ENCODE results near the gene POC1A. TPM values are rescaled to one million over a fixed set of nuclear protein-coding genes. Genes with fewer than 3 reads are reported as not detected.

The POC1A gene
- total RNA-seq, 2 experiments from 2014 or later = 0.22 to 0.39 TPM

DNA sequence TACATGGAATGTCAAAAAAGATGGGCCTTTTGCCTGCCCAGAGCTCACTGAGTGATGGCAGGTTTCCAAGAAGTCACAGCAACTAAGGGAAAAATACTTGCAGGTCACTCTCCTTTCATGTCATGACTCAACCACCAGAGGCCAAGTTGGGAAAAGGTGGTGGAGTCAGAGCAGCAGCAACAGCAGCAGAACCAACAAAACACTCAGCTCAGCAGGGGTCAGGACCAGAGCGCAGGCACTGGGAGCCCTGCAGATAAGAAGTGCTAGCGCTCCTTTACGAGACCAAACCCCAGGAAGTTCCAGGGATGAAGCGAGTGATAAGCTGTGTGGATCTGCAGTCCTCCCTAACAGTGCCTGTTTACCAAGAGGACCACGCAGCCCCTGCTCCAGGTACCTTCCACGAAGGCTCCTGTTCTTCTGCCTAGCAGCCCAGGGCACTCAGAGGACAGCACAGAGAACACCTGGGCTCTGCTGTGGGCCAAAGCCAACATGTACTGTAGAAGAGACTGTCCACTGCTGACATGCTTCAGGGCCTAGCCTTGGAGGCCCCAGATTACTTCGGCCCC is 26.0 kb downstream of the POC1A start:
- Histone ChIP-seq H3K4me3 (ENCODE audit: low read length) (no peak overlapping the region), H3K4me1 (ENCODE audit: insufficient read depth, low read length) (no peaks in the 10 kb centered on the region), H3K9me3 (ENCODE audit: control insufficient read depth in 1 of 2, insufficient read depth in 1 of 2, low read length in 2 of 2) (no peaks in the 10 kb centered on the region), H3K27me3 (ENCODE audit: control insufficient read depth in 1 of 2, insufficient read depth in 2 of 2, low read length in 2 of 2) (no peaks in the 10 kb centered on the region), H3K36me3 (ENCODE audit: insufficient read depth, low read length) (no peaks in the 10 kb centered on the region), H3K27ac (ENCODE audit: low read depth in 1 of 2, low read length in 2 of 2) (no peak overlapping the region)
- ATAC-seq (ENCODE audit: poor library complexity) (no peak), DNase-seq (no peak)
- no peaks in the 10 kb centered on the region for H3K4me1 Mint-ChIP-seq (ENCODE audit: low read depth)
- no peaks in the 10 kb centered on the region for H3K9me3 Mint-ChIP-seq
- ChIA-PET POLR2A (no interaction called here), CTCF (no interaction called here)
- no peaks in the 10 kb centered on the region for H3K27me3 Mint-ChIP-seq
- no peak overlapping the region for H3K4me3 Mint-ChIP-seq
- TF ChIP-seq, protein P1, sequence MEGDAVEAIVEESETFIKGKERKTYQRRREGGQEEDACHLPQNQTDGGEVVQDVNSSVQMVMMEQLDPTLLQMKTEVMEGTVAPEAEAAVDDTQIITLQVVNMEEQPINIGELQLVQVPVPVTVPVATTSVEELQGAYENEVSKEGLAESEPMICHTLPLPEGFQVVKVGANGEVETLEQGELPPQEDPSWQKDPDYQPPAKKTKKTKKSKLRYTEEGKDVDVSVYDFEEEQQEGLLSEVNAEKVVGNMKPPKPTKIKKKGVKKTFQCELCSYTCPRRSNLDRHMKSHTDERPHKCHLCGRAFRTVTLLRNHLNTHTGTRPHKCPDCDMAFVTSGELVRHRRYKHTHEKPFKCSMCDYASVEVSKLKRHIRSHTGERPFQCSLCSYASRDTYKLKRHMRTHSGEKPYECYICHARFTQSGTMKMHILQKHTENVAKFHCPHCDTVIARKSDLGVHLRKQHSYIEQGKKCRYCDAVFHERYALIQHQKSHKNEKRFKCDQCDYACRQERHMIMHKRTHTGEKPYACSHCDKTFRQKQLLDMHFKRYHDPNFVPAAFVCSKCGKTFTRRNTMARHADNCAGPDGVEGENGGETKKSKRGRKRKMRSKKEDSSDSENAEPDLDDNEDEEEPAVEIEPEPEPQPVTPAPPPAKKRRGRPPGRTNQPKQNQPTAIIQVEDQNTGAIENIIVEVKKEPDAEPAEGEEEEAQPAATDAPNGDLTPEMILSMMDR (IDR thresholded peaks at IDR 0.05) = no peak
- no peaks in the 10 kb centered on the region for H3K36me3 Mint-ChIP-seq (ENCODE audit: low read depth)
- intact Hi-C loops (cut with DNase I, micrococcal nuclease) = no loop called here
- no peak overlapping the region for H3K27ac Mint-ChIP-seq

DNA sequence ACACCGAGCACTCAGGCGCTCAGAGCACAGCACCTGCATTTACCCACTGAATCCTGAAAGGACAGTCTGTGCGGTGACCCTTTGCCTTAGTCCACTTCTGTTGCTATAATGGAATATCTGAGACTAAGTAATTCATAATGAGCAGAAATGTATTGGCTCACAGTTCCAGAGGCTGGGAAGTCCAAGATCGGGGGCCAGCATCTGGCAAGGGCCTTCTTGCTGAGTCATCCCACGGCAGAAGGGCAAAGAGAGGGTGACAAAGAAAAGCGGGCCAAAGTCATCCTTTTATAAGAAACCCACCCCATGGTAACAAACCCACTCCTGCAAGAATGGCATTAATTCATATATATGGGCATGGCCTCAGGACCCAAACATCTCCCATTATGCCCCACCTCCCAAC is 27.7 kb downstream of the POC1A start:
- Histone ChIP-seq H3K36me3 (ENCODE audit: insufficient read depth, low read length) (no peaks in the 10 kb centered on the region), H3K4me1 (ENCODE audit: insufficient read depth, low read length) (peaks cover 8% of the 10 kb centered on the region), H3K4me3 (ENCODE audit: low read length) (no peak overlapping the region), H3K27ac (ENCODE audit: low read depth in 1 of 2, low read length in 2 of 2) (no peak overlapping the region), H3K9me3 (ENCODE audit: control insufficient read depth in 1 of 2, insufficient read depth in 1 of 2, low read length in 2 of 2) (no peaks in the 10 kb centered on the region), H3K27me3 (ENCODE audit: control insufficient read depth in 1 of 2, insufficient read depth in 2 of 2, low read length in 2 of 2) (no peaks in the 10 kb centered on the region)
- DNase-seq = no peak
- H3K36me3 Mint-ChIP-seq (ENCODE audit: low read depth) = no peaks in the 10 kb centered on the region
- H3K9me3 Mint-ChIP-seq = no peaks in the 10 kb centered on the region
- no peak overlapping the region for H3K4me3 Mint-ChIP-seq
- intact Hi-C loops (cut with DNase I, micrococcal nuclease) = no loop called here
- TF ChIP-seq, protein P1 (IDR thresholded peaks at IDR 0.05) = no peak
- POLR2A ChIA-PET = no interaction called here
- no peaks in the 10 kb centered on the region for H3K4me1 Mint-ChIP-seq (ENCODE audit: low read depth)
- no peak for ATAC-seq (ENCODE audit: poor library complexity)
- CTCF ChIA-PET = no interaction called here
- no peaks in the 10 kb centered on the region for H3K27me3 Mint-ChIP-seq
- no peak overlapping the region for H3K27ac Mint-ChIP-seq

DNA sequence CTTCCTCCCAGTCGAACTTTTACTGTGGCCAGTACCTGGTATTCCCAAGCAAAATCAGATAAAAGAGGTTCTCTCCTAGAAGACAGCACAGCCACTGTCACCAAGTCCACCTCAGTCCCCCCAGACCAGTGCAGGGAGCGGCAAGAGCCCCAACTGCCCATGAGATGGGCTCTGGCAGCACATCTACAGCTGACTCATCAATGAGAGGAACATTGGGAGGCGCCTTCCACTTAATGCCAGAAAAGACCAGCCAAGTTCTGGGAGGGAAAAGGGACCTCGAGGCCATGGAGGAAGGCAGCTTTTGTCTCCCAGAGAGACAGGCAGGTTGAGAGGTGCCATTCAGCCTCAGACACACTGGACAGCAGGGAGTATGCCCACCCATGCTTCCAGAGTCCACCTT is 28.2 kb downstream of the POC1A start:
- Mint-ChIP-seq H3K4me3 (no peak overlapping the region), H3K9me3 (no peaks in the 10 kb centered on the region), H3K4me1 (ENCODE audit: low read depth) (no peaks in the 10 kb centered on the region), H3K36me3 (ENCODE audit: low read depth) (no peaks in the 10 kb centered on the region), H3K27me3 (no peaks in the 10 kb centered on the region), H3K27ac (no peak overlapping the region)
- DNase-seq (no peak), ATAC-seq (ENCODE audit: poor library complexity) (no peak)
- intact Hi-C loops (cut with DNase I, micrococcal nuclease) = no loop called here
- Histone ChIP-seq H3K9me3 (ENCODE audit: control insufficient read depth in 1 of 2, insufficient read depth in 1 of 2, low read length in 2 of 2) (no peaks in the 10 kb centered on the region), H3K27ac (ENCODE audit: low read depth in 1 of 2, low read length in 2 of 2) (no peak overlapping the region), H3K4me3 (ENCODE audit: low read length) (no peak overlapping the region), H3K27me3 (ENCODE audit: control insufficient read depth in 1 of 2, insufficient read depth in 2 of 2, low read length in 2 of 2) (no peaks in the 10 kb centered on the region), H3K36me3 (ENCODE audit: insufficient read depth, low read length) (no peaks in the 10 kb centered on the region), H3K4me1 (ENCODE audit: insufficient read depth, low read length) (peaks cover 8% of the 10 kb centered on the region)
- CTCF ChIA-PET = no interaction called here
- POLR2A ChIA-PET = no interaction called here
- TF ChIP-seq, protein P1 (IDR thresholded peaks at IDR 0.05) = no peak

Measured in CD4-positive, alpha-beta T cell (primary cell).